ENCODE measurements around the gene JKAMP. TPM values are rescaled to one million over a fixed set of nuclear protein-coding genes. Genes with fewer than 3 reads are reported as not detected.

Gene JKAMP
- total RNA-seq, 2 experiments from 2014 or later = 21.1 to 24.9 TPM

DNA sequence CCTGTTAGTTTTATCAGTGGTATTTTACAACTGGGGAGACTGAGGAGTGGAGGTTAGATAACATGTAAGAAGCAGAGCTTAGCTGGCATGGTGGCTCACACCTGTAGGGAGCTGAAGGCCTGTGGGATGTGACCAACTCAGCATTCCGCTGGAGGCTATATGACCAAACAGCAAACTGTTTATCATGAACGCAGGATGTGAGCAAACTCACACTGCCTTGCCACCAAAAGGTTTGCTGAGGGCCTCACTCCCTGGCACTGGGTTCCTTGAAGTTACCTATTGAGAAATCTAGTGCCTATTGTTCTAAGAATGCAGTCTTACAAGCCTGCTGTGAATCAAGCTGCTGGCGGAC, 23.4 kb downstream of the JKAMP start:
- peaks cover 10% of the 10 kb centered on the region; the same call in 1 of the 2 replicates for H3K36me3 ChIP-seq (ENCODE audit: insufficient read depth, low read length)
- H2AFZ ChIP-seq (ENCODE audit: low read length) = no peak overlapping the region
- H3K9me3 ChIP-seq (ENCODE audit: low read length) = no peaks in the 10 kb centered on the region
- no peaks in the 10 kb centered on the region for H3K9me2 ChIP-seq (ENCODE audit: insufficient read depth, low read length)
- H3K4me3 ChIP-seq (ENCODE audit: low read depth, low read length, poor library complexity, severe bottlenecking) = no peak overlapping the region
- no peak overlapping the region for H3K4me2 ChIP-seq (ENCODE audit: low read length)
- BruUV-seq (replicated peaks) = no TSS peak
- POLR2A ChIA-PET = interaction anchor here (0.6 to 2.0 kb wide), 3 partner anchors 24 to 1267 kb away, joined by 3 to 4 read pairs (median 3); partner anchors contain the start of genes JKAMP and L3HYPDH
- no peaks in the 10 kb centered on the region for H4K20me1 ChIP-seq (ENCODE audit: insufficient read depth, low read length)
- no peak overlapping the region for H3K27ac ChIP-seq (ENCODE audit: low read depth, low read length, poor library complexity, severe bottlenecking)
- no peak for DNase-seq (ENCODE audit: low spot score)
- CTCF ChIA-PET (ENCODE audit: unreplicated experiment) = interaction anchor here (0.6 to 0.9 kb wide), 2 partner anchors 11 to 23 kb away, joined by 3 to 4 read pairs; partner anchors contain the start of genes JKAMP and L3HYPDH
- no peaks in the 10 kb centered on the region for H3K4me1 ChIP-seq (ENCODE audit: insufficient read depth, low read length, poor library complexity, severe bottlenecking)
- intact Hi-C loops (cut with micrococcal nuclease; ENCODE audit: unreplicated experiment) = no loop called here
- TF ChIP-seq, protein P1, sequence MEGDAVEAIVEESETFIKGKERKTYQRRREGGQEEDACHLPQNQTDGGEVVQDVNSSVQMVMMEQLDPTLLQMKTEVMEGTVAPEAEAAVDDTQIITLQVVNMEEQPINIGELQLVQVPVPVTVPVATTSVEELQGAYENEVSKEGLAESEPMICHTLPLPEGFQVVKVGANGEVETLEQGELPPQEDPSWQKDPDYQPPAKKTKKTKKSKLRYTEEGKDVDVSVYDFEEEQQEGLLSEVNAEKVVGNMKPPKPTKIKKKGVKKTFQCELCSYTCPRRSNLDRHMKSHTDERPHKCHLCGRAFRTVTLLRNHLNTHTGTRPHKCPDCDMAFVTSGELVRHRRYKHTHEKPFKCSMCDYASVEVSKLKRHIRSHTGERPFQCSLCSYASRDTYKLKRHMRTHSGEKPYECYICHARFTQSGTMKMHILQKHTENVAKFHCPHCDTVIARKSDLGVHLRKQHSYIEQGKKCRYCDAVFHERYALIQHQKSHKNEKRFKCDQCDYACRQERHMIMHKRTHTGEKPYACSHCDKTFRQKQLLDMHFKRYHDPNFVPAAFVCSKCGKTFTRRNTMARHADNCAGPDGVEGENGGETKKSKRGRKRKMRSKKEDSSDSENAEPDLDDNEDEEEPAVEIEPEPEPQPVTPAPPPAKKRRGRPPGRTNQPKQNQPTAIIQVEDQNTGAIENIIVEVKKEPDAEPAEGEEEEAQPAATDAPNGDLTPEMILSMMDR (conservative IDR thresholded peaks at IDR 0.05; ENCODE audit: low read length) = no peak
- TF ChIP-seq EZH2phosphoT487 (IDR thresholded peaks at IDR 0.05; ENCODE audit: borderline replicate concordance, low read depth, low read length) = no peak
- H3K79me2 ChIP-seq (ENCODE audit: insufficient read depth, low read depth, low read length) = no peaks in the 10 kb centered on the region

- Histone ChIP-seq H3K79me2 (ENCODE audit: insufficient read depth, low read depth, low read length) (no peaks in the 10 kb centered on the region), H3K9me2 (ENCODE audit: insufficient read depth, low read length) (no peaks in the 10 kb centered on the region), H4K20me1 (ENCODE audit: insufficient read depth, low read length) (no peaks in the 10 kb centered on the region), H3K9me3 (ENCODE audit: low read length) (no peaks in the 10 kb centered on the region), H3K36me3 (ENCODE audit: insufficient read depth, low read length) (0 out of 2 replicates have a peak, but pooled peaks cover 2% of the 10 kb centered on the region), H3K4me1 (ENCODE audit: insufficient read depth, low read length, poor library complexity, severe bottlenecking) (no peaks in the 10 kb centered on the region), H3K27ac (ENCODE audit: low read depth, low read length, poor library complexity, severe bottlenecking) (no peak overlapping the region), H2AFZ (ENCODE audit: low read length) (no peak overlapping the region), H3K4me3 (ENCODE audit: low read depth, low read length, poor library complexity, severe bottlenecking) (no peak overlapping the region), H3K4me2 (ENCODE audit: low read length) (no peak overlapping the region)
- no TSS peak for BruUV-seq (replicated peaks)
- intact Hi-C loops (cut with micrococcal nuclease; ENCODE audit: unreplicated experiment) = no loop called here
- CTCF ChIA-PET (ENCODE audit: unreplicated experiment) = no interaction called here
- TF ChIP-seq, protein P1 (conservative IDR thresholded peaks at IDR 0.05; ENCODE audit: low read length) = no peak
- TF ChIP-seq EZH2phosphoT487 (IDR thresholded peaks at IDR 0.05; ENCODE audit: borderline replicate concordance, low read depth, low read length) = no peak
- POLR2A ChIA-PET = no interaction called here
- DNase-seq (ENCODE audit: low spot score) = no peak
Measured at GRCh38 chr14:59509101-59509500, 24.8 kb downstream of the JKAMP start.

DNA sequence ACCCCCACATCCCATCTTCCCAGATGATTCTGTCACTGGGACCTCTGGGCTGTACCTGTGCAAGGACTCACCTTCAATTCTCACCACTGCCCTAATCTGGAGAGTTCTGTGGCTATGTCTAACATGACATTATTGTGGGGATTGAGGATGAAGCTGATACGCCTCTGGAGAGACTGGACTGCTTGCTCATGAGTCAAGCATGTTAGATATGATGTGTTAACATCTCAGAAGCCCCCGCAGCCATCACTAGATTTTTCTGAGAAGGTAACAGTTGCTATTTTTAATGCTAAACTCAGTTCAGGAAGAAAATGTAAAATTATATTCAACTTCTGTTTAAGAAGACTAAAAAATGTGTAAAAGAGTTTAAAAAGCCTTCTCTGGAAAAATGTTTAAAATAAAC, 25.7 kb downstream of the JKAMP start:
- no peaks in the 10 kb centered on the region for H3K36me3 ChIP-seq (ENCODE audit: insufficient read depth, low read length)
- H2AFZ ChIP-seq (ENCODE audit: low read length) = no peak overlapping the region
- H3K9me3 ChIP-seq (ENCODE audit: low read length) = no peaks in the 10 kb centered on the region
- TF ChIP-seq, protein P1 (conservative IDR thresholded peaks at IDR 0.05; ENCODE audit: low read length) = no peak
- no peak for TF ChIP-seq EZH2phosphoT487 (IDR thresholded peaks at IDR 0.05; ENCODE audit: borderline replicate concordance, low read depth, low read length)
- DNase-seq (ENCODE audit: low spot score) = no peak
- ChIA-PET CTCF (ENCODE audit: unreplicated experiment) (no interaction called here), POLR2A (no interaction called here)
- H3K4me2 ChIP-seq (ENCODE audit: low read length) = no peak overlapping the region
- no peaks in the 10 kb centered on the region for H4K20me1 ChIP-seq (ENCODE audit: insufficient read depth, low read length)
- no peaks in the 10 kb centered on the region for H3K79me2 ChIP-seq (ENCODE audit: insufficient read depth, low read depth, low read length)
- no peaks in the 10 kb centered on the region for H3K9me2 ChIP-seq (ENCODE audit: insufficient read depth, low read length)
- BruUV-seq (replicated peaks) = no TSS peak
- no peak overlapping the region for H3K27ac ChIP-seq (ENCODE audit: low read depth, low read length, poor library complexity, severe bottlenecking)
- no peaks in the 10 kb centered on the region for H3K4me1 ChIP-seq (ENCODE audit: insufficient read depth, low read length, poor library complexity, severe bottlenecking)
- intact Hi-C loops (cut with micrococcal nuclease; ENCODE audit: unreplicated experiment) = no loop called here
- H3K4me3 ChIP-seq (ENCODE audit: low read depth, low read length, poor library complexity, severe bottlenecking) = no peak overlapping the region

Data from OCI-LY7 (cell line).